ENCODE results near the gene OR13C8. TPM values are rescaled to one million over a fixed set of nuclear protein-coding genes. Genes with fewer than 3 reads are reported as not detected.

The OR13C8 gene
- total RNA-seq, 2 experiments from 2014 or later = not detected

GRCh38 chr9:104606152-104606551 lies 37.2 kb downstream of the OR13C8 start:
- H3K36me3 ChIP-seq (ENCODE audit: insufficient read depth, low read length) = no peaks in the 10 kb centered on the region
- no peaks in the 10 kb centered on the region for H3K9me3 ChIP-seq (ENCODE audit: low read length)
- no peaks in the 10 kb centered on the region for H3K79me2 ChIP-seq (ENCODE audit: insufficient read depth, low read depth, low read length)
- H3K9me2 ChIP-seq (ENCODE audit: insufficient read depth, low read length) = no peaks in the 10 kb centered on the region
- no peak overlapping the region for H2AFZ ChIP-seq (ENCODE audit: low read length)
- intact Hi-C loops (cut with micrococcal nuclease; ENCODE audit: unreplicated experiment) = no loop called here
- H3K27ac ChIP-seq (ENCODE audit: low read depth, low read length, poor library complexity, severe bottlenecking) = no peak overlapping the region
- no peak overlapping the region for H3K4me2 ChIP-seq (ENCODE audit: low read length)
- no peak for DNase-seq (ENCODE audit: low spot score)
- ChIA-PET POLR2A (interaction anchor here (0.6 kb wide), 1 partner anchor 58 kb away, joined by 3 read pairs; no protein-coding TSS in a partner anchor), CTCF (ENCODE audit: unreplicated experiment) (no interaction called here)
- TF ChIP-seq EZH2phosphoT487 (IDR thresholded peaks at IDR 0.05; ENCODE audit: borderline replicate concordance, low read depth, low read length) = no peak
- TF ChIP-seq CTCF (conservative IDR thresholded peaks at IDR 0.05; ENCODE audit: low read length) = no peak
- no TSS peak for BruUV-seq (replicated peaks)
- H3K4me3 ChIP-seq (ENCODE audit: low read depth, low read length, poor library complexity, severe bottlenecking) = no peak overlapping the region
- no peaks in the 10 kb centered on the region for H4K20me1 ChIP-seq (ENCODE audit: insufficient read depth, low read length)
- no peaks in the 10 kb centered on the region for H3K4me1 ChIP-seq (ENCODE audit: insufficient read depth, low read length, poor library complexity, severe bottlenecking)

- no peaks in the 10 kb centered on the region for H3K79me2 ChIP-seq (ENCODE audit: insufficient read depth, low read depth, low read length)
- no peak overlapping the region for H2AFZ ChIP-seq (ENCODE audit: low read length)
- DNase-seq (ENCODE audit: low spot score) = peak; percentile 4
- ChIA-PET POLR2A (no interaction called here), CTCF (ENCODE audit: unreplicated experiment) (no interaction called here)
- TF ChIP-seq EZH2phosphoT487 (IDR thresholded peaks at IDR 0.05; ENCODE audit: borderline replicate concordance, low read depth, low read length) (no peak), CTCF (conservative IDR thresholded peaks at IDR 0.05; ENCODE audit: low read length) (peak; percentile 72)
- BruUV-seq (replicated peaks) = no TSS peak
- H3K9me2 ChIP-seq (ENCODE audit: insufficient read depth, low read length) = no peaks in the 10 kb centered on the region
- no peak overlapping the region for H3K4me3 ChIP-seq (ENCODE audit: low read depth, low read length, poor library complexity, severe bottlenecking)
- no peak overlapping the region for H3K27ac ChIP-seq (ENCODE audit: low read depth, low read length, poor library complexity, severe bottlenecking)
- no peaks in the 10 kb centered on the region for H3K9me3 ChIP-seq (ENCODE audit: low read length)
- no peaks in the 10 kb centered on the region for H3K4me1 ChIP-seq (ENCODE audit: insufficient read depth, low read length, poor library complexity, severe bottlenecking)
- H4K20me1 ChIP-seq (ENCODE audit: insufficient read depth, low read length) = no peaks in the 10 kb centered on the region
- intact Hi-C loops (cut with micrococcal nuclease; ENCODE audit: unreplicated experiment) = no loop called here
- H3K36me3 ChIP-seq (ENCODE audit: insufficient read depth, low read length) = no peaks in the 10 kb centered on the region
- no peak overlapping the region for H3K4me2 ChIP-seq (ENCODE audit: low read length)
These were observed 39.4 kb downstream of the OR13C8 start for GRCh38 chr9:104608336-104608735.

GRCh38 chr9:104611213-104611612 lies 42.2 kb downstream of the OR13C8 start:
- Histone ChIP-seq H3K4me3 (ENCODE audit: low read depth, low read length, poor library complexity, severe bottlenecking) (no peak overlapping the region), H2AFZ (ENCODE audit: low read length) (no peak overlapping the region), H3K9me2 (ENCODE audit: insufficient read depth, low read length) (no peaks in the 10 kb centered on the region), H3K36me3 (ENCODE audit: insufficient read depth, low read length) (no peaks in the 10 kb centered on the region), H3K27ac (ENCODE audit: low read depth, low read length, poor library complexity, severe bottlenecking) (no peak overlapping the region), H3K9me3 (ENCODE audit: low read length) (no peaks in the 10 kb centered on the region), H3K79me2 (ENCODE audit: insufficient read depth, low read depth, low read length) (no peaks in the 10 kb centered on the region), H4K20me1 (ENCODE audit: insufficient read depth, low read length) (no peaks in the 10 kb centered on the region), H3K4me2 (ENCODE audit: low read length) (no peak overlapping the region), H3K4me1 (ENCODE audit: insufficient read depth, low read length, poor library complexity, severe bottlenecking) (no peaks in the 10 kb centered on the region)
- POLR2A ChIA-PET = no interaction called here
- CTCF ChIA-PET (ENCODE audit: unreplicated experiment) = no interaction called here
- intact Hi-C loops (cut with micrococcal nuclease; ENCODE audit: unreplicated experiment) = no loop called here
- BruUV-seq (replicated peaks) = no TSS peak
- DNase-seq (ENCODE audit: low spot score) = no peak
- TF ChIP-seq CTCF (conservative IDR thresholded peaks at IDR 0.05; ENCODE audit: low read length) (no peak), EZH2phosphoT487 (IDR thresholded peaks at IDR 0.05; ENCODE audit: borderline replicate concordance, low read depth, low read length) (no peak)

All from OCI-LY7 (cell line).